Lung (tissue), 13 donors: ENCODE measurements around the gene HIRA. TPM values are rescaled to one million over a fixed set of nuclear protein-coding genes. Genes with fewer than 3 reads are reported as not detected.

Source experiments
- ATAC-seq: fragments of 200-7000 bp; cut with Tn5 transposase; one replicate; pipeline ENCODE4 v1.9.1; 2020; ENCODE audit warnings: moderate number of reproducible peaks; ENCODE audit not compliant: insufficient read depth, low FRiP score
- DNase-seq, 3 donors: peaks; one replicate each; pipeline ENCODE4 v3.0.0-alpha.2; 2013 to 2017
- H3K27ac ChIP-seq, 2 donors: one replicate each; pipeline ENCODE4 v1.5.1; 2013; ENCODE audit warnings: mild to moderate bottlenecking in 2 of 2, moderate library complexity in 2 of 2, control low read depth in 1 of 2, inconsistent platforms in 1 of 2, low read depth in 1 of 2, low read length in 1 of 2
- H3K27me3 ChIP-seq, 3 donors: one replicate each; pipeline ENCODE4 v1.5.1; 2013; ENCODE audit warnings: low read length in 2 of 3; ENCODE audit not compliant: control insufficient read depth in 3 of 3, insufficient read depth in 3 of 3
- H3K36me3 ChIP-seq, 4 donors: one replicate each; pipeline ENCODE4 v1.5.1; 2013; ENCODE audit warnings: low read length in 4 of 4, mild to moderate bottlenecking in 1 of 4, moderate library complexity in 1 of 4; ENCODE audit not compliant: control insufficient read depth in 4 of 4, insufficient read depth in 4 of 4
- H3K4me1 ChIP-seq, 5 donors: one replicate each; pipeline ENCODE4 v1.5.1; 2013; ENCODE audit warnings: low read length in 5 of 5, mild to moderate bottlenecking in 2 of 5, moderate library complexity in 1 of 5; ENCODE audit not compliant: control insufficient read depth in 5 of 5, insufficient read depth in 5 of 5
- H3K4me3 ChIP-seq: one replicate; pipeline ENCODE4 v1.5.1; 2013; ENCODE audit warnings: mild to moderate bottlenecking, control low read depth, moderate library complexity
- H3K9ac ChIP-seq, 2 donors: one replicate each; pipeline ENCODE4 v1.5.1; 2013; ENCODE audit warnings: low read length in 2 of 2, control low read depth in 1 of 2; ENCODE audit not compliant: insufficient read depth in 1 of 2
- H3K9me3 ChIP-seq, 4 donors: one replicate each; pipeline ENCODE4 v1.5.1; 2013; ENCODE audit warnings: low read length in 3 of 4, mild to moderate bottlenecking in 1 of 4, moderate library complexity in 1 of 4; ENCODE audit not compliant: control insufficient read depth in 4 of 4, insufficient read depth in 3 of 4
- WGBS, 2 donors: extraction: QIAGEN DNeasy Blood & Tissue Kit; methylation state at CpG; one replicate each; pipeline ENCODE4 v1.1.7; 2013; 5-methylcytosine and 5-hydroxymethylcytosine counted together
- polyA plus RNA-seq, 2 donors: library from polyadenylated mRNA; stranded (reverse); fragments of 200-250 nt; gene quantifications; one replicate each; pipeline ENCODE4 v1.2.1, GENCODE V29; 2013
- small RNA-seq: library from RNA; depleted of rRNA; stranded (forward); fragments of <200 nt; gene quantifications from one replicate; pipeline ENCODE3, GENCODE V24; 2014; ENCODE audit warnings: low replicate concordance
- total RNA-seq, 2 donors: library from RNA; depleted of rRNA in 1 of 2; stranded (reverse); fragments of >200 nt in 1 of 2; gene quantifications; one replicate each; pipeline ENCODE4 v1.2.1, GENCODE V29; 2014 to 2021
- TF ChIP-seq, protein P1 (sequence below): IDR thresholded peaks from 2 replicates; pipeline ENCODE4 v1.5.1; 2012; ENCODE audit warnings: mild to moderate bottlenecking; ENCODE audit errors: control extremely low read depth, extremely low read depth
- donor health status: control.
- donor health status: control.
- donor health status: Bipolar disorder and iron deficiency.
- donor health status: healthy.
- donor health status: DM: yes; HTN: yes; CAD: no.

HIRA gene
- total and polyA plus RNA-seq, 4 donors: 7.5 to 27.2 (median 17.3) TPM

DNA sequence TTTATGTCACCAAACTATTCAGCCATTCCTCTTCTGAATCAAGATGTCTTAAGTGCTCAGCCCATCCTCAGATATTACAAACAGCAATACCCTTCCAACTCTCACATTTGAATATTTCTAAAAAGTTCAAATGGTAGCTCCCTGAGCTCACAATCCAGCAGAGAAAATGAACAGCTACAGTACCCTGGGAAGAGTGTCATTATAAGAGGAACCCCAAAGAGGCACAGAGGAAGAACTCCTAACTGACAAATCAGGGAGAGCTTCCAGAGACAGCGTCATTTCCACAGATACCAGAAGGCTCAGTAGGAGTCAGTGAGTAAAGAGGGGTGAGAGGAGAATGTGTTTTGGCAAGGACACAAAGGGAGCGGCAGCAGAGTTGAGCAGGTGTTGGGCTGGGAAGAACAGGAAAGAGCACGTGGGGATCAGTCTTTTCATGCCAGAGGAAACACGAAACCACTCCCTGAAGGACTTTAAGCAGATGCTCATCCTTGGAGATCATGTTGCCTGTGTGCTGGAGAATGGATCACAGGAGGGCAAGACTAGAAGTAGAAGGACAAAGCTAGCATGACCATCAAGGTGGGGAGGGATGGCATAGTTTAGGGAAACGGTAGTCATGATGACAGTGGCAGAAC is 144.3 kb downstream of the HIRA start:
- ATAC-seq: no peak
- H3K9ac ChIP-seq: no peak overlapping the region
- H3K4me3 ChIP-seq: no peak overlapping the region
- peak in 1 of 3 donors; percentile 5 for DNase-seq
- no peaks in the 10 kb centered on the region for H3K9me3 ChIP-seq
- TF ChIP-seq, protein P1, sequence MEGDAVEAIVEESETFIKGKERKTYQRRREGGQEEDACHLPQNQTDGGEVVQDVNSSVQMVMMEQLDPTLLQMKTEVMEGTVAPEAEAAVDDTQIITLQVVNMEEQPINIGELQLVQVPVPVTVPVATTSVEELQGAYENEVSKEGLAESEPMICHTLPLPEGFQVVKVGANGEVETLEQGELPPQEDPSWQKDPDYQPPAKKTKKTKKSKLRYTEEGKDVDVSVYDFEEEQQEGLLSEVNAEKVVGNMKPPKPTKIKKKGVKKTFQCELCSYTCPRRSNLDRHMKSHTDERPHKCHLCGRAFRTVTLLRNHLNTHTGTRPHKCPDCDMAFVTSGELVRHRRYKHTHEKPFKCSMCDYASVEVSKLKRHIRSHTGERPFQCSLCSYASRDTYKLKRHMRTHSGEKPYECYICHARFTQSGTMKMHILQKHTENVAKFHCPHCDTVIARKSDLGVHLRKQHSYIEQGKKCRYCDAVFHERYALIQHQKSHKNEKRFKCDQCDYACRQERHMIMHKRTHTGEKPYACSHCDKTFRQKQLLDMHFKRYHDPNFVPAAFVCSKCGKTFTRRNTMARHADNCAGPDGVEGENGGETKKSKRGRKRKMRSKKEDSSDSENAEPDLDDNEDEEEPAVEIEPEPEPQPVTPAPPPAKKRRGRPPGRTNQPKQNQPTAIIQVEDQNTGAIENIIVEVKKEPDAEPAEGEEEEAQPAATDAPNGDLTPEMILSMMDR: no peak
- peaks cover 2 to 12% (median 5%) of the 10 kb centered on the region in 5 donors for H3K4me1 ChIP-seq
- no peak overlapping the region for H3K27ac ChIP-seq
- 58 to 61% methylated on average over 5 of the region's 5 CpGs for WGBS, 2 donors
- no peaks in the 10 kb centered on the region for H3K36me3 ChIP-seq
- H3K27me3 ChIP-seq: no peaks in the 10 kb centered on the region

DNA sequence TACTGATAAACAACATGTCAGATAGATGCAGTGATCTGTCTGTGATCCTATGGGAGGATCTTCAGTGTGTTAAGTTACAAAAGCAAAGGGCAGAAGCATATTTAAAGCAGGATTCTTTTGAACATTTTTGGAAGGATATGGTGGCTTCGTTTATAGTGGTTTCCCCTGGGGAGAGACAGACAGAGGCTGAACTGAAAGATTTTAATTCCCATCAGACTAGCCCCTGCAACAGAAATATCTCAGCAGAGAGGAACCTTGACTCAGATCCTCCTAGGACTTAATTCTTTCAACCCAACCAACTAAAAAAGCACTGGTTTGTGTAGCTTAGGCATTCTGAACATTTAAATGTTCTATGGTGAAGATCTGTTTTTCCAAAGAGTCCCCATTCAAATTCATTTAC is 145.7 kb downstream of the HIRA start:
- Histone ChIP-seq H3K4me1 (peaks cover 0 to 12% (median 4%) of the 10 kb centered on the region in 5 donors), H3K9me3 (no peaks in the 10 kb centered on the region), H3K9ac (no peak overlapping the region), H3K4me3 (no peak overlapping the region), H3K27ac (no peak overlapping the region), H3K36me3 (no peaks in the 10 kb centered on the region), H3K27me3 (no peaks in the 10 kb centered on the region)
- 53 to 69% methylated on average over 1 of the region's 1 CpG for whole genome bisulfite sequencing, 2 donors
- DNase-seq: no peak
- TF ChIP-seq, protein P1: no peak
- ATAC-seq: no peak

Small RNA genes lying within 50 kb of the gene (small RNA-seq; reads per million reads assigned to genes)
- gene RN7SL168P: not detected

Other genes starting within 250 kb of the HIRA start
- 1 to 10 TPM; 5.9 to 9.2 TPM for gene CLTCL1, start 140.0 kb downstream of the HIRA start, total RNA-seq
- 1 to 10 TPM; 2.6 to 2.8 TPM for gene CLTCL1, start 140.0 kb downstream of the HIRA start, polyA plus RNA-seq
- gene MRPL40, start 812 bp upstream of the HIRA start, total RNA-seq: 10 to 100 TPM; 17.0 to 34.0 TPM
- 10 to 100 TPM; 30.5 to 61.4 TPM for gene MRPL40, start 812 bp upstream of the HIRA start, polyA plus RNA-seq
- 10 to 100 TPM; 24.2 to 32.3 TPM for gene C22orf39, start 16.0 kb upstream of the HIRA start, total RNA-seq
- gene C22orf39, start 16.0 kb upstream of the HIRA start, polyA plus RNA-seq: 10 to 100 TPM; 24.8 to 39.9 TPM
- 10 to 100 TPM; 23.1 to 67.7 TPM for gene UFD1, start 47.5 kb upstream of the HIRA start, total RNA-seq
- gene UFD1, start 47.5 kb upstream of the HIRA start, polyA plus RNA-seq: 100 to 1,000 TPM in 1 of 2 donors, 10 to 100 TPM in 1; 72.3 to 111 TPM
- gene CDC45, start 48.2 kb upstream of the HIRA start, total RNA-seq: 1 to 10 TPM; 2.1 to 4.0 TPM
- 1 to 10 TPM; 2.1 to 6.8 TPM for gene CDC45, start 48.2 kb upstream of the HIRA start, polyA plus RNA-seq
- 100 to 1,000 TPM; 157 to 322 TPM for gene CLDN5, start 92.7 kb upstream of the HIRA start, total RNA-seq
- 100 to 1,000 TPM; 406 to 548 TPM for gene CLDN5, start 92.7 kb upstream of the HIRA start, polyA plus RNA-seq